IMR-90 (cell line): ENCODE measurements around the gene STAT3. TPM values are rescaled to one million over a fixed set of nuclear protein-coding genes. Genes with fewer than 3 reads are reported as not detected.
"Not testable (repeated sequence)": the region's sequence is repeated elsewhere in the genome, so short reads cannot be mapped to it uniquely, and the experiment has no call there.

Experiments used
- ATAC-seq: fragments of 200-7000 bp; cut with Tn5 transposase; 2 replicates; pipeline ENCODE4 v1.9.1; 2020; ENCODE audit warnings: low read depth, mild to moderate bottlenecking, moderate library complexity
- BruUV-seq: library from RNA; stranded (reverse); fragments of 400-500 nt; replicated peaks from 2 replicates; lab custom pipeline; 2021; lab: Mats Ljungman, UMichigan
- CTCF ChIA-PET: fragments of 300-600 bp; formaldehyde crosslinking; extraction: SDS; loops from one replicate; lab custom pipeline; 2021; ENCODE audit warnings: antibody characterized with exemption; lab: Yijun Ruan, JAX
- POLR2A ChIA-PET: fragments of 300-600 bp; sonication (Branson Sonifier 250); formaldehyde crosslinking; loops from one replicate; lab custom pipeline; 2022; ENCODE audit warnings: antibody characterized with exemption; ENCODE audit not compliant: unreplicated experiment; lab: Charles Lee
- DNase-seq: peaks from one replicate; pipeline ENCODE4 v3.0.0; 2013
- H2AFZ ChIP-seq: replicated peaks from 2 replicates; pipeline ENCODE3; 2013; ENCODE audit warnings: low read length, mild to moderate bottlenecking; ENCODE audit not compliant: poor library complexity
- H2AK5ac ChIP-seq: 2 replicates; pipeline ENCODE4 v1.6.1; 2013; ENCODE audit warnings: low read depth, low read length, inconsistent platforms
- H2AK9ac ChIP-seq: replicated peaks from 2 replicates; pipeline ENCODE3; 2013; ENCODE audit warnings: mild to moderate bottlenecking, low read depth, low read length, moderate library complexity; ENCODE audit not compliant: poor library complexity
- H2BK120ac ChIP-seq: 2 replicates; pipeline ENCODE4 v1.6.1; 2013; ENCODE audit warnings: low read depth, low read length, inconsistent platforms
- H2BK15ac ChIP-seq: 3 replicates; pipeline ENCODE4 v1.6.1; 2013; ENCODE audit warnings: low read depth, low read length, inconsistent platforms
- H2BK20ac ChIP-seq: 2 replicates; pipeline ENCODE4 v1.6.1; 2013; ENCODE audit warnings: low read depth, mild to moderate bottlenecking, inconsistent platforms, low read length, moderate library complexity
- H2BK5ac ChIP-seq: 2 replicates; pipeline ENCODE4 v1.6.1; 2013; ENCODE audit warnings: mild to moderate bottlenecking, low read depth, low read length, inconsistent platforms; ENCODE audit not compliant: poor library complexity, severe bottlenecking
- H3K14ac ChIP-seq: replicated peaks from 2 replicates; pipeline ENCODE4 v1.6.1; 2013; ENCODE audit warnings: low read depth, low read length, inconsistent platforms
- H3K18ac ChIP-seq: 2 replicates; pipeline ENCODE4 v1.6.1; 2013; ENCODE audit warnings: low read depth, low read length, control low read depth
- H3K23ac ChIP-seq: 2 replicates; pipeline ENCODE4 v1.6.1; 2013; ENCODE audit warnings: low read depth, low read length, inconsistent platforms
- H3K27ac ChIP-seq: 2 replicates; pipeline ENCODE4 v1.5.1; 2013; ENCODE audit warnings: mild to moderate bottlenecking, control low read depth, low read length; ENCODE audit not compliant: insufficient read depth
- H3K27me3 ChIP-seq: 2 replicates; pipeline ENCODE4 v1.6.1; 2013; ENCODE audit warnings: low read length; ENCODE audit not compliant: control insufficient read depth, insufficient read depth
- H3K36me3 ChIP-seq: 2 replicates; pipeline ENCODE4 v1.6.1; 2013; ENCODE audit warnings: low read length, mixed read lengths; ENCODE audit not compliant: control insufficient read depth, insufficient read depth
- H3K4ac ChIP-seq: 2 replicates; pipeline ENCODE4 v1.6.1; 2013; ENCODE audit warnings: low read depth, low read length, inconsistent platforms
- H3K4me1 ChIP-seq: 2 replicates; pipeline ENCODE4 v1.6.1; 2013; ENCODE audit warnings: low read length, mixed read lengths; ENCODE audit not compliant: control insufficient read depth, insufficient read depth
- H3K4me2 ChIP-seq: 2 replicates; pipeline ENCODE4 v1.6.1; 2013; ENCODE audit warnings: low read depth, mild to moderate bottlenecking, control low read depth, low read length, moderate library complexity
- H3K4me3 ChIP-seq: 2 replicates; pipeline ENCODE4 v1.5.1; 2013; ENCODE audit warnings: low read depth, mild to moderate bottlenecking, control low read depth, low read length, moderate library complexity; ENCODE audit not compliant: insufficient read depth
- H3K56ac ChIP-seq: 2 replicates; pipeline ENCODE4 v1.6.1; 2013; ENCODE audit warnings: low read length, inconsistent platforms; ENCODE audit not compliant: insufficient read depth; ENCODE audit errors: extremely low read depth
- H3K79me1 ChIP-seq, 2 experiments: 2 replicates each; pipeline ENCODE4 v1.6.1; 2013; ENCODE audit warnings: low read length in 2 of 2, inconsistent platforms in 1 of 2, low read depth in 1 of 2
- H3K9ac ChIP-seq: 2 replicates; pipeline ENCODE4 v1.6.1; 2013; ENCODE audit warnings: low read depth, low read length, control low read depth
- H3K9me1 ChIP-seq: 2 replicates; pipeline ENCODE4 v1.6.1; 2013; ENCODE audit warnings: low read length, inconsistent platforms; ENCODE audit not compliant: insufficient read depth
- H3K9me3 ChIP-seq: 2 replicates; pipeline ENCODE4 v1.6.1; 2013; ENCODE audit warnings: low read length; ENCODE audit not compliant: control insufficient read depth, insufficient read depth
- H4K20me1 ChIP-seq: 2 replicates; pipeline ENCODE4 v1.6.1; 2013; ENCODE audit warnings: low read length, inconsistent platforms; ENCODE audit not compliant: insufficient read depth
- H4K5ac ChIP-seq: 2 replicates; pipeline ENCODE4 v1.6.1; 2013; ENCODE audit warnings: mild to moderate bottlenecking, low read depth, low read length, control low read depth
- H4K8ac ChIP-seq, 2 experiments: 2 replicates each; pipeline ENCODE4 v1.6.1; 2013; ENCODE audit warnings: low read depth in 2 of 2, low read length in 2 of 2, control low read depth in 1 of 2, inconsistent platforms in 1 of 2
- H4K91ac ChIP-seq: 2 replicates; pipeline ENCODE4 v1.6.1; 2013; ENCODE audit warnings: low read depth, low read length, inconsistent platforms; ENCODE audit not compliant: insufficient read depth
- BHLHE40 ChIP-seq: fragments of 150-350 bp; IDR thresholded peaks from 2 replicates; pipeline ENCODE4 v1.6.1; 2016; ENCODE audit warnings: mild to moderate bottlenecking, low read depth, low read length
- CEBPB ChIP-seq: IDR thresholded peaks from 2 replicates; pipeline ENCODE4 v1.6.1; 2012; ENCODE audit warnings: low read depth, low read length, improper control_type of control experiment
- WGBS, 2 experiments: methylation state at CpG; one replicate each; pipeline versions ENCODE4 v1.1.5 to v1.1.7; 2013; ENCODE audit warnings: missing lambda C conversion rate in 2 of 2; ENCODE audit not compliant: insufficient read length in 1 of 2; ENCODE audit errors: extremely low coverage in 2 of 2; 5-methylcytosine and 5-hydroxymethylcytosine counted together
- dilution Hi-C: fragments of 300-500 bp; cut with HindIII; formaldehyde crosslinking; loops from one replicate; pipeline ENCODE4 v1.14.3; 2018; ENCODE audit warnings: low sequenced_read_pairs; ENCODE audit not compliant: unreplicated experiment
- in situ Hi-C: fragments of 300-500 bp; cut with MboI; formaldehyde crosslinking; loops from 3 replicates; pipeline ENCODE4 v1.14.3; 2019; ENCODE audit warnings: low sequenced_read_pairs, inconsistent platforms, mixed read lengths
- intact Hi-C: fragments of 100-400 bp; cut with micrococcal nuclease; formaldehyde crosslinking; loops from 2 replicates; pipeline ENCODE4 v1.10.0; 2022
- polyA plus RNA-seq, 3 experiments: library from polyadenylated mRNA; depleted of rRNA; stranded (reverse); fragments of >200 nt; gene quantifications; 2 replicates each; pipeline ENCODE4 v1.2.3, GENCODE V29; 2012; ENCODE audit warnings: low replicate concordance in 1 of 3
- total RNA-seq: library from RNA; depleted of rRNA; stranded (reverse); fragments of >200 nt; gene quantifications from 2 replicates; pipeline ENCODE4 v1.2.3, GENCODE V29; 2012

Gene STAT3
- total and polyA plus RNA-seq, 2 of the 4 experiments (the other 2 are of a cell fraction), result 47.2 to 66.3 TPM

DNA sequence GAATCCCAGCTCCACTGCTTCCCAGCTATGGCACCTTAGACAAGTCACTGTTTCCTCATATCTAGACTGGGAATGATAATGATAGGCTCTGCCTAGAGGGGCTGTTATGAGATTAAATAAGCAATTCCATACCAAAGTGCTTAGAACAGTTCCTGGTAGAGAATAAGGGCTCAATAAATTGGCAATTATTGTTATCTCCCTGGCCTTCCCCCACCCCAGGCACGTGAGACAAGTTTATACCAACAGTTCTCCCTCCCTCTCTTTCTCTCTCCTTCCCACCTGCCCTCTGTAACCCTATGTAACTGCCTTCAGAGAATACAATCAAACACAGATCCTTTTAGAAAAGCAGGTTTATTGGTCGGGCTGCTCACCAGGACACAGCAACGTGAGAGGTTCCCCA is 13.9 kb upstream of the STAT3 start:
- H3K27ac ChIP-seq, result peak overlapping the region; percentile 40
- no peaks in the 10 kb centered on the region for H3K9me3 ChIP-seq
- H2BK5ac ChIP-seq, result no peak overlapping the region
- no peak overlapping the region; the same call in 1 of the 2 replicates for H3K4me2 ChIP-seq
- H2BK15ac ChIP-seq, result no peak overlapping the region
- peaks cover 17% of the 10 kb centered on the region for H3K9me1 ChIP-seq
- no peak overlapping the region for H2BK20ac ChIP-seq
- H3K9ac ChIP-seq, result 0 out of 2 replicates have a peak overlapping the region, but pooled peaks have one; percentile 16
- BruUV-seq, result no TSS peak
- no peak overlapping the region for H2AK9ac ChIP-seq
- ChIA-PET CTCF (interaction anchor here (0.6 kb wide), 2 partner anchors 80 to 151 kb away, joined by 3 to 4 read pairs; no protein-coding TSS in a partner anchor), POLR2A (no interaction called here)
- dilution Hi-C loops (no loop called here), intact Hi-C loops (loop anchor here (5.0 kb wide), 1 partner anchor 375 kb away; no protein-coding TSS in a partner anchor), in situ Hi-C loops (loop anchor here (5.0 kb wide), 1 partner anchor 80 kb away; no protein-coding TSS in a partner anchor)
- H4K8ac ChIP-seq, result peak overlapping the region in 1 of 2 experiments; percentile 9; a peak in 1 of 4 replicates
- peaks cover 21 to 74% of the 10 kb centered on the region in 2 experiments for H3K79me1 ChIP-seq
- H4K20me1 ChIP-seq, result peaks cover 84% of the 10 kb centered on the region
- TF ChIP-seq BHLHE40, result peak; percentile 89
- TF ChIP-seq CEBPB, result no peak
- H4K5ac ChIP-seq, result no peak overlapping the region
- H2AFZ ChIP-seq, result no peak overlapping the region
- DNase-seq (peak; percentile 57), ATAC-seq (peak; percentile 24)
- H3K56ac ChIP-seq, result no peak overlapping the region
- peak overlapping the region; percentile 7; the same call in 1 of the 2 replicates for H3K4ac ChIP-seq
- H2AK5ac ChIP-seq, result no peak overlapping the region
- H4K91ac ChIP-seq, result no peak overlapping the region
- no peak overlapping the region for H3K23ac ChIP-seq
- H3K36me3 ChIP-seq, result peaks cover 34% of the 10 kb centered on the region
- no peaks in the 10 kb centered on the region for H3K27me3 ChIP-seq
- H3K18ac ChIP-seq, result no peak overlapping the region
- peaks cover 26% of the 10 kb centered on the region for H3K4me1 ChIP-seq
- H3K14ac ChIP-seq, result no peak overlapping the region
- WGBS, 2 experiments, result 4% methylated on average over 3 of the region's 3 CpGs; no CpG with 5 or more reads in 1 of the 2 experiments
- H2BK120ac ChIP-seq, result no peak overlapping the region
- no peak overlapping the region for H3K4me3 ChIP-seq

DNA sequence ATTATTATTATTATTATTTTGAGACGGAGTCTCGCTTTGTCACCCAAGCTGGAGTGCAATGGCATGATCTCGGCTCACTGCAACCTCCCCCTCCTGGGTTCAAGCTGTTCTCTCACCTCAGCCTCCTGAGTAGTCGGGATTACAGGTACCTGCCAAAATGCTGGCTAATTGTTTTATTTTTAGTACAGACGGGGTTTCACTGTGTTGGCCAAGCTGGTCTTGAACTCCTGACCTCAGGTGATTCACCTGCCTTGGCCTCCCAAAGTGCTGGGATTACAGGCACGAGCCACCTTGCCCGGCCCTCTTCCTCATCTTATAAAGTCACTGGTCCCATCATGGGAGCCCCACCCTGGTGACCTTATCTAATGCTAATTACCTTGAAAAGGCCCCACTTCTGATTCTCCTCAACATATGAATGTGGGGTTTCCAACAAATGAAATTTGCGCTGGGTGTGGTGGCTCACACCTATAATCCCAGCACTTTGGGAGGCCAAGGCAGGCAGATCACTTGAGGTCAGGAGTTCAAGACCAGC is 12.7 kb upstream of the STAT3 start:
- H2BK120ac ChIP-seq, dilution Hi-C loops, H2BK20ac ChIP-seq, H2AK9ac ChIP-seq, H3K4me2 ChIP-seq, CTCF ChIA-PET, H3K27ac ChIP-seq, H4K5ac ChIP-seq, H3K9ac ChIP-seq, H2AK5ac ChIP-seq, POLR2A ChIA-PET, H3K27me3 ChIP-seq, H2BK15ac ChIP-seq, H3K4me3 ChIP-seq, ATAC-seq, H3K23ac ChIP-seq, BruUV-seq, H3K14ac ChIP-seq, H3K9me3 ChIP-seq, H3K56ac ChIP-seq, H2AFZ ChIP-seq, H4K8ac ChIP-seq, H2BK5ac ChIP-seq, H4K91ac ChIP-seq, H3K4ac ChIP-seq, DNase-seq, H3K18ac ChIP-seq: not testable (repeated sequence)
- peaks cover 34% of the 10 kb centered on the region for H3K36me3 ChIP-seq
- H3K79me1 ChIP-seq, result peaks cover 21 to 71% of the 10 kb centered on the region in 2 experiments
- 71% methylated on average over 1 of the region's 8 CpGs; no CpG with 5 or more reads in 1 of the 2 experiments for WGBS, 2 experiments
- in situ Hi-C loops, result loop anchor here (5.0 kb wide), 1 partner anchor 79 kb away; no protein-coding TSS in a partner anchor
- intact Hi-C loops, result loop anchor here (5.0 kb wide), 1 partner anchor 374 kb away; no protein-coding TSS in a partner anchor
- H3K9me1 ChIP-seq, result peaks cover 10% of the 10 kb centered on the region
- H3K4me1 ChIP-seq, result peaks cover 19% of the 10 kb centered on the region
- H4K20me1 ChIP-seq, result peaks cover 75% of the 10 kb centered on the region
